Activated effector memory CD4-positive, alpha-beta T cell treated with anti-CD3 and anti-CD28 coated beads, Interleukin-2, amount 50 U/mL, for 16 hours (primary cell): Measurements from ENCODE around the gene LRRC3.
"Not testable (repeated sequence)": the region's sequence is repeated elsewhere in the genome, so short reads cannot be mapped to it uniquely, and the experiment has no call there.

Source experiments
- DNase-seq: peaks from one replicate; pipeline ENCODE4 v3.0.0-alpha.2; 2020

LRRC3 gene

GRCh38 chr21:44499211-44499560, 43.9 kb downstream of the LRRC3 start:
- no peak for DNase-seq

- no peak for DNase-seq
Observed at GRCh38 chr21:44499631-44500030, 44.3 kb downstream of the LRRC3 start.

- DNase-seq, result no peak
Observed at GRCh38 chr21:44500111-44500510, 44.8 kb downstream of the LRRC3 start.

- DNase-seq, result no peak
Observed at GRCh38 chr21:44502171-44502958, 47.1 kb downstream of the LRRC3 start.

- DNase-seq, result not testable (repeated sequence)
Observed at GRCh38 chr21:44503006-44503889, 47.9 kb downstream of the LRRC3 start.

- DNase-seq, result no peak
Observed at GRCh38 chr21:44503901-44504399, 48.6 kb downstream of the LRRC3 start.

GRCh38 chr21:44505673-44506278, 50.5 kb downstream of the LRRC3 start:
- DNase-seq, result no peak

- DNase-seq, result no peak
Observed at GRCh38 chr21:44506279-44507255, 51.3 kb downstream of the LRRC3 start.

GRCh38 chr21:44507673-44508425, 52.5 kb downstream of the LRRC3 start:
- DNase-seq, result no peak

- no peak for DNase-seq
Observed at GRCh38 chr21:44508426-44508710, 53.1 kb downstream of the LRRC3 start.

GRCh38 chr21:44508711-44509445, 53.6 kb downstream of the LRRC3 start:
- no peak for DNase-seq

- DNase-seq, result no peak
Observed at GRCh38 chr21:44509539-44509938, 54.2 kb downstream of the LRRC3 start.

- DNase-seq, result no peak
Observed at GRCh38 chr21:44510109-44510507, 54.8 kb downstream of the LRRC3 start.

- peak; percentile 93 for DNase-seq
Observed at GRCh38 chr21:44510508-44511218, 55.4 kb downstream of the LRRC3 start.

GRCh38 chr21:44511219-44511937, 56.1 kb downstream of the LRRC3 start:
- DNase-seq, result no peak
